Neural cell (in vitro differentiated cells): ENCODE measurements around the gene LUC7L2. TPM values are rescaled to one million over a fixed set of nuclear protein-coding genes. Genes with fewer than 3 reads are reported as not detected.

ENCODE experiments used
- H2AFZ ChIP-seq: fragments of 200-600, 300-800 bp; sonication (generic), shearing (Covaris generic); 2 replicates; pipeline ENCODE4 v1.6.0; 2014; ENCODE audit warnings: low read depth, mild to moderate bottlenecking, antibody characterized with exemption, low read length, moderate library complexity
- H3F3A ChIP-seq: fragments of 200-600 bp; shearing (Covaris generic); 2 replicates; pipeline ENCODE4 v1.6.1; 2016; ENCODE audit warnings: mild to moderate bottlenecking, moderate library complexity, mixed read lengths, antibody characterized with exemption, low read length; ENCODE audit not compliant: insufficient read depth, poor library complexity, severe bottlenecking
- H3K27ac ChIP-seq: fragments of 200-600, 300-800 bp; sonication (generic), shearing (Covaris generic); 2 replicates; pipeline ENCODE4 v1.5.1; 2014; ENCODE audit warnings: mild to moderate bottlenecking, low read length, moderate library complexity
- H3K27me3 ChIP-seq: fragments of 300-800, 200-600 bp; sonication (generic), shearing (Covaris generic); 2 replicates; pipeline ENCODE4 v1.6.0; 2014; ENCODE audit warnings: mild to moderate bottlenecking, low read depth, low read length, moderate library complexity; ENCODE audit not compliant: insufficient read depth
- H3K36me3 ChIP-seq: fragments of 300-800, 200-600 bp; sonication (generic), shearing (Covaris generic); 2 replicates; pipeline ENCODE4 v1.5.1; 2014; ENCODE audit warnings: mild to moderate bottlenecking, antibody characterized with exemption, low read length, moderate library complexity; ENCODE audit not compliant: insufficient read depth
- H3K4me2 ChIP-seq: fragments of 300-800, 200-600 bp; sonication (generic), shearing (Covaris generic); 2 replicates; pipeline ENCODE4 v1.6.0; 2014; ENCODE audit warnings: mild to moderate bottlenecking, low read length
- H3K4me3 ChIP-seq: fragments of 300-800, 200-600 bp; sonication (generic), shearing (Covaris generic); 2 replicates; pipeline ENCODE4 v1.5.1; 2014; ENCODE audit warnings: mild to moderate bottlenecking, low read length, moderate library complexity
- H3K79me2 ChIP-seq: fragments of 200-600 bp; shearing (Covaris generic); replicated peaks from 2 replicates; pipeline ENCODE4 v1.6.0; 2014; ENCODE audit warnings: mild to moderate bottlenecking, low read length, moderate library complexity; ENCODE audit not compliant: insufficient read depth
- H3K9ac ChIP-seq: fragments of 300-800, 200-600 bp; sonication (generic), shearing (Covaris generic); 2 replicates; pipeline ENCODE4 v1.6.1; 2016; ENCODE audit warnings: mild to moderate bottlenecking, low read length, mixed read lengths
- H3K9me2 ChIP-seq: fragments of 200-600 bp; shearing (Covaris generic); 2 replicates; pipeline ENCODE4 v1.6.1; 2016; ENCODE audit warnings: mild to moderate bottlenecking, low read length, mixed read lengths; ENCODE audit not compliant: insufficient read depth
- H3K9me3 ChIP-seq: fragments of 200-600, 300-800 bp; sonication (generic), shearing (Covaris generic); 2 replicates; pipeline ENCODE4 v1.6.1; 2016; ENCODE audit warnings: mild to moderate bottlenecking, mixed run types, low read length, moderate library complexity, mixed read lengths
- H4K20me1 ChIP-seq: fragments of 200-600 bp; shearing (Covaris generic); 2 replicates; pipeline ENCODE4 v1.6.1; 2016; ENCODE audit warnings: mild to moderate bottlenecking, mixed run types; ENCODE audit not compliant: insufficient read depth
- EP300 ChIP-seq: fragments of 450-650 bp; conservative IDR thresholded peaks from 2 replicates; pipeline ENCODE4 v1.6.1; 2014; ENCODE audit warnings: antibody characterized with exemption, mild to moderate bottlenecking, moderate library complexity; ENCODE audit not compliant: poor library complexity, severe bottlenecking
- EZH2 ChIP-seq: fragments of 200-600, 300-800 bp; shearing (Covaris generic), sonication (generic); IDR thresholded peaks from 2 replicates; pipeline ENCODE4 v1.6.1; 2014; ENCODE audit warnings: antibody characterized with exemption, low read length, borderline replicate concordance, mild to moderate bottlenecking; ENCODE audit not compliant: insufficient read depth, poor library complexity, severe bottlenecking
- MXI1 ChIP-seq: fragments of 450-650 bp; conservative IDR thresholded peaks from 2 replicates; pipeline ENCODE4 v1.6.1; 2014; ENCODE audit warnings: antibody characterized with exemption, mild to moderate bottlenecking; ENCODE audit not compliant: poor library complexity, severe bottlenecking
- POLR2AphosphoS5 ChIP-seq: IDR thresholded peaks from 2 replicates; pipeline ENCODE4 v1.6.1; 2012
- RAD21 ChIP-seq: fragments of 450-650 bp; conservative IDR thresholded peaks from 2 replicates; pipeline ENCODE4 v1.6.1; 2014; ENCODE audit warnings: antibody characterized with exemption, mild to moderate bottlenecking, moderate library complexity
- SMC3 ChIP-seq: fragments of 450-650 bp; conservative IDR thresholded peaks from 2 replicates; pipeline ENCODE4 v1.6.1; 2014; ENCODE audit warnings: antibody characterized with exemption, mild to moderate bottlenecking, moderate library complexity; ENCODE audit not compliant: poor library complexity
- TAF1 ChIP-seq: IDR thresholded peaks from 2 replicates; pipeline ENCODE4 v1.6.1; 2012; ENCODE audit warnings: low read depth
- polyA plus RNA-seq: library from polyadenylated mRNA; depleted of rRNA; stranded (reverse); fragments of >200 nt; gene quantifications from 2 replicates; pipeline ENCODE4 v1.2.3, GENCODE V29; 2014
- TF ChIP-seq, protein P1 (sequence below): IDR thresholded peaks from 2 replicates; pipeline ENCODE4 v1.6.1; 2012; ENCODE audit warnings: borderline replicate concordance
- TF ChIP-seq, protein P2 (sequence below): fragments of 450-650 bp; IDR thresholded peaks from 2 replicates; pipeline ENCODE4 v1.5.1; 2014; ENCODE audit warnings: antibody characterized with exemption, mild to moderate bottlenecking, moderate library complexity; ENCODE audit not compliant: poor library complexity, severe bottlenecking

The LUC7L2 gene
- polyA plus RNA-seq, 1 donor from 2014 or later: 153 TPM

DNA sequence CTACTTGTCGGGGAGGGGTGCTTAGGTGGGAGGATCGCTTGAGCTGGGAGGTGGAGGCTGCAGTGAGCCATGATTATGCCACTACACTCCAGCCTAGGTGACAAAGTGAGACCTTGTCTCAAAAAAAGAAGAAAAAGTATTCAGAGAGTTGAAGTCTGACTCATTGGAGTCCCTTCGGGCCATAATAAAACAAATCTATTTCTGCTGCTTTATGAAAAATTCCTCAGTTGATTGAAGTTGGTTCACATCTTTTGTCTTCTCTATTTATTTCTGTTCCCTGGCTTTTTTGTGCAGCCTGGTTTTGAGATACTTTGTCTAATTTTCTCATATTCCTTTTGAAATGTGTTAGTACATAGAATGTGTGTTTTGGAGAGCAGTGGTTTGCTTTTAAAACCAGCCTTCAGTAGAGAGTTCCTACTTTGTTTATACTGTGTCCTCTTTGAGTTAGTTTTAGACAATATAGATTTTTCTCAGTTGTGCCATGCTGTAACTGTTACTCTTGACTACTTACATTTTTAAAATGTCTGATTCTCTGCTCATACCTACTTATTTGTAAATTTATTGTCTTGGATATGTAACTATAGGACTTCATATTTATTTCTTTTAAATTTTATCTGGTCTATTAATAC is 36.7 kb downstream of the LUC7L2 start:
- H3K9me3 ChIP-seq: no peaks in the 10 kb centered on the region
- H3K79me2 ChIP-seq: peaks cover 26% of the 10 kb centered on the region
- H3K4me3 ChIP-seq: no peak overlapping the region
- peaks cover 8% of the 10 kb centered on the region for H3K36me3 ChIP-seq
- H4K20me1 ChIP-seq: no peaks in the 10 kb centered on the region
- no peaks in the 10 kb centered on the region for H3K9me2 ChIP-seq
- H3K27ac ChIP-seq: no peak overlapping the region
- TF ChIP-seq EZH2: no peak
- no peak for TF ChIP-seq SMC3
- no peak for TF ChIP-seq TAF1
- TF ChIP-seq, protein P1, sequence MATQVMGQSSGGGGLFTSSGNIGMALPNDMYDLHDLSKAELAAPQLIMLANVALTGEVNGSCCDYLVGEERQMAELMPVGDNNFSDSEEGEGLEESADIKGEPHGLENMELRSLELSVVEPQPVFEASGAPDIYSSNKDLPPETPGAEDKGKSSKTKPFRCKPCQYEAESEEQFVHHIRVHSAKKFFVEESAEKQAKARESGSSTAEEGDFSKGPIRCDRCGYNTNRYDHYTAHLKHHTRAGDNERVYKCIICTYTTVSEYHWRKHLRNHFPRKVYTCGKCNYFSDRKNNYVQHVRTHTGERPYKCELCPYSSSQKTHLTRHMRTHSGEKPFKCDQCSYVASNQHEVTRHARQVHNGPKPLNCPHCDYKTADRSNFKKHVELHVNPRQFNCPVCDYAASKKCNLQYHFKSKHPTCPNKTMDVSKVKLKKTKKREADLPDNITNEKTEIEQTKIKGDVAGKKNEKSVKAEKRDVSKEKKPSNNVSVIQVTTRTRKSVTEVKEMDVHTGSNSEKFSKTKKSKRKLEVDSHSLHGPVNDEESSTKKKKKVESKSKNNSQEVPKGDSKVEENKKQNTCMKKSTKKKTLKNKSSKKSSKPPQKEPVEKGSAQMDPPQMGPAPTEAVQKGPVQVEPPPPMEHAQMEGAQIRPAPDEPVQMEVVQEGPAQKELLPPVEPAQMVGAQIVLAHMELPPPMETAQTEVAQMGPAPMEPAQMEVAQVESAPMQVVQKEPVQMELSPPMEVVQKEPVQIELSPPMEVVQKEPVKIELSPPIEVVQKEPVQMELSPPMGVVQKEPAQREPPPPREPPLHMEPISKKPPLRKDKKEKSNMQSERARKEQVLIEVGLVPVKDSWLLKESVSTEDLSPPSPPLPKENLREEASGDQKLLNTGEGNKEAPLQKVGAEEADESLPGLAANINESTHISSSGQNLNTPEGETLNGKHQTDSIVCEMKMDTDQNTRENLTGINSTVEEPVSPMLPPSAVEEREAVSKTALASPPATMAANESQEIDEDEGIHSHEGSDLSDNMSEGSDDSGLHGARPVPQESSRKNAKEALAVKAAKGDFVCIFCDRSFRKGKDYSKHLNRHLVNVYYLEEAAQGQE: no peak
- no peak for TF ChIP-seq MXI1
- TF ChIP-seq, protein P2, sequence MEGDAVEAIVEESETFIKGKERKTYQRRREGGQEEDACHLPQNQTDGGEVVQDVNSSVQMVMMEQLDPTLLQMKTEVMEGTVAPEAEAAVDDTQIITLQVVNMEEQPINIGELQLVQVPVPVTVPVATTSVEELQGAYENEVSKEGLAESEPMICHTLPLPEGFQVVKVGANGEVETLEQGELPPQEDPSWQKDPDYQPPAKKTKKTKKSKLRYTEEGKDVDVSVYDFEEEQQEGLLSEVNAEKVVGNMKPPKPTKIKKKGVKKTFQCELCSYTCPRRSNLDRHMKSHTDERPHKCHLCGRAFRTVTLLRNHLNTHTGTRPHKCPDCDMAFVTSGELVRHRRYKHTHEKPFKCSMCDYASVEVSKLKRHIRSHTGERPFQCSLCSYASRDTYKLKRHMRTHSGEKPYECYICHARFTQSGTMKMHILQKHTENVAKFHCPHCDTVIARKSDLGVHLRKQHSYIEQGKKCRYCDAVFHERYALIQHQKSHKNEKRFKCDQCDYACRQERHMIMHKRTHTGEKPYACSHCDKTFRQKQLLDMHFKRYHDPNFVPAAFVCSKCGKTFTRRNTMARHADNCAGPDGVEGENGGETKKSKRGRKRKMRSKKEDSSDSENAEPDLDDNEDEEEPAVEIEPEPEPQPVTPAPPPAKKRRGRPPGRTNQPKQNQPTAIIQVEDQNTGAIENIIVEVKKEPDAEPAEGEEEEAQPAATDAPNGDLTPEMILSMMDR: no peak
- TF ChIP-seq POLR2AphosphoS5: no peak
- no peak for TF ChIP-seq EP300
- TF ChIP-seq RAD21: no peak
- no peak overlapping the region for H2AFZ ChIP-seq
- H3F3A ChIP-seq: no peaks in the 10 kb centered on the region
- no peak overlapping the region for H3K4me2 ChIP-seq
- no peak overlapping the region for H3K9ac ChIP-seq
- no peaks in the 10 kb centered on the region for H3K27me3 ChIP-seq

DNA sequence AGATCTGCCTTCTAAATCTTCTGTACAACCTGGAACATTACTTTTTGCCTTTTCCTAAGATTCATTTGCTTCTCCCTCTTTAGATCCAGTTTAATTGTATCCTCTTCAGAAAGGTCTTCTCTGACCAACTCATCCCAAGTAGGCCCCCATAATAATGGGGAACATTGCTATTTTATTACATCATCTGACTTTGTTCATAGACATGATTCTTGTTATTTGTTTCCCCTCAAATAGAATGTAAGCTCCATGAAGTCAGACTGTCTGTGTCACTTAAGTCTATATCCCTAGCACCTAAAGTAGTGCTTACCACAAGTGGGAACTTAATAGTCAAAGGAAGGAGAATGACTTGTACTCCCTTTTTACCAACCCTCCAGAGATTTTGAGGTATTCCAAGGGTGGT is 37.5 kb downstream of the LUC7L2 start:
- Histone ChIP-seq H3K27me3 (no peaks in the 10 kb centered on the region), H2AFZ (no peak overlapping the region), H3K36me3 (peaks cover 8% of the 10 kb centered on the region), H3F3A (no peaks in the 10 kb centered on the region), H3K27ac (no peak overlapping the region), H3K4me2 (no peak overlapping the region), H3K9me2 (no peaks in the 10 kb centered on the region), H4K20me1 (no peaks in the 10 kb centered on the region), H3K4me3 (no peak overlapping the region), H3K79me2 (peaks cover 26% of the 10 kb centered on the region), H3K9me3 (no peaks in the 10 kb centered on the region), H3K9ac (no peak overlapping the region)
- TF ChIP-seq EZH2: no peak
